HUES64 (cell line): ENCODE data around the gene HIGD1B.

Source experiments
- H3K27ac ChIP-seq: 2 replicates; pipeline ENCODE4 v1.7.0; 2013; ENCODE audit warnings: low read depth, low read length, inconsistent platforms
- H3K27me3 ChIP-seq: 2 replicates; pipeline ENCODE4 v1.6.1; 2013; ENCODE audit warnings: mild to moderate bottlenecking, low read length; ENCODE audit not compliant: insufficient read depth
- H3K36me3 ChIP-seq: 2 replicates; pipeline ENCODE4 v1.6.1; 2013; ENCODE audit warnings: mild to moderate bottlenecking, low read length; ENCODE audit not compliant: insufficient read depth
- H3K4me1 ChIP-seq: 2 replicates; pipeline ENCODE4 v1.6.1; 2013; ENCODE audit warnings: mild to moderate bottlenecking, low read length, moderate library complexity; ENCODE audit not compliant: insufficient read depth
- H3K4me3 ChIP-seq: 2 replicates; pipeline ENCODE4 v1.5.1; 2013; ENCODE audit warnings: mild to moderate bottlenecking, low read length, moderate library complexity
- H3K9ac ChIP-seq: 2 replicates; pipeline ENCODE4 v1.6.1; 2013; ENCODE audit warnings: mild to moderate bottlenecking, low read depth, low read length
- H3K9me3 ChIP-seq: 2 replicates; pipeline ENCODE4 v1.6.1; 2013; ENCODE audit warnings: low read depth, low read length; ENCODE audit not compliant: insufficient read depth
- WGBS: fragments of 150-250, 120-280 bp; methylation state at CpG from one replicate; pipeline ENCODE4 v1.1.7; 2013; ENCODE audit warnings: missing lambda C conversion rate; 5-methylcytosine and 5-hydroxymethylcytosine counted together

The HIGD1B gene

DNA sequence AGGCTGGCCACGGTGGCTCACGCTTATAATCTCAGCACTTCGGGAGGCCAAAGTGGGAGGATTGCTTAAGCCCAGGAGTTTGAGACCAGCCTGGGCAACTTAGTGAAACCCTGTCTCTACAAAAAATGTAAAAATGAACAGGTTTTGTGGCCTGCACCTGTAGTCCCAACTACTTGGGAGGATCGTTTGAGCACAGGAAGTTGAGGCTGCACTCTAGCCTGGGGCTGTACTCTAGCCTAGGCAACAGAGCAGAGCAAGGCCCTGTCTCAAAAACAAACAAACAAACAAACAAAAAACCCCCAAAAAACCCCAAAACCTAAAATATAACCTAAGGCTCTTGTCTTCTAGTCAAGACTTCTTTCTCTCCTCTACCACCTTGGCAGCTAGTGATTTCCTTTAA is 7.4 kb upstream of the HIGD1B start:
- Histone ChIP-seq H3K4me3 (no peak overlapping the region), H3K9me3 (no peaks in the 10 kb centered on the region), H3K36me3 (no peaks in the 10 kb centered on the region), H3K4me1 (peaks cover 25% of the 10 kb centered on the region; the same call in 1 of the 2 replicates), H3K9ac (no peak overlapping the region), H3K27ac (no peak overlapping the region), H3K27me3 (no peaks in the 10 kb centered on the region)
- 88% methylated on average over 4 of the region's 4 CpGs for WGBS

DNA sequence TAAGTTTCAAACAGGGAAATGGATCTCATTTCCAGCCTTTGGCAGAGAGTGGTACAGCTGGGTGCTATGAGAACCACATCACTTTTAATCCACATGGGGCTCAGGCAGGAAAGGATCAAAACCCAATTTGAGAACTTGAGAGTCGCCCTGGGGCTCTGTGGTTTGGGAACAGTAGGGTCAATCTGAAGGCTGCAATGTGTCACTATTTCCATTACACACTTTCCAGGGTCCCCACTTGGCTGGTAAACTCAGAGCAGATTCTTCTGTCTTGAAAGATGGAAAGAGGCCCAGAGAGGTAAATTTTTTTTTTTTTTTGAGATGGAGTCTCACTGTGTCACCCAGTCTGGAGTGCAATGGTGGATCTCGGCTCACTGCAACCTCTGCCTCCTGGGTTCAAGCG is 6.7 kb upstream of the HIGD1B start:
- no peak overlapping the region for H3K4me3 ChIP-seq
- WGBS, result 92% methylated on average over 3 of the region's 3 CpGs
- peaks cover 25% of the 10 kb centered on the region; the same call in 1 of the 2 replicates for H3K4me1 ChIP-seq
- no peak overlapping the region for H3K9ac ChIP-seq
- H3K36me3 ChIP-seq, result no peaks in the 10 kb centered on the region
- no peak overlapping the region for H3K27ac ChIP-seq
- H3K9me3 ChIP-seq, result no peaks in the 10 kb centered on the region
- H3K27me3 ChIP-seq, result no peaks in the 10 kb centered on the region

DNA sequence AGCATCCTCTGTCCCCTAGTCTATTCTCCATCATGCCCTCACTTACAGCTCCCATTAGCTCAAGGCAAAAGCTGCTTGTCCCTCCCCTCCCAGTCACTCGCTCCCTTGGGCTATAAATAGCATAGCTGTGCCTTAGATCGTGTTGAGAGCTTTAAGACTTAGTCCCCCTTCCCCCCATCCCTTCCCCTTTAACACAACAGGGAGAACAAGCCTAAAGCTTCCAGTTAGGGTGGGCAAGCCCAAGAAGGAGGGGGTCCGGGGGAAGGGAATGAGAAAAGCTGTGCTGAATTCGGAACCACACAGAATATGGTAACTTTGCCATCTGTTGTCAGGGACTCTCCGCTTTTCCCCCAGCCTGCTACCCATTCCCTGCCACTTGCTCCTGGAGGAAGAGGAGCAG is 4.9 kb upstream of the HIGD1B start:
- peaks cover 25% of the 10 kb centered on the region; the same call in 1 of the 2 replicates for H3K4me1 ChIP-seq

DNA sequence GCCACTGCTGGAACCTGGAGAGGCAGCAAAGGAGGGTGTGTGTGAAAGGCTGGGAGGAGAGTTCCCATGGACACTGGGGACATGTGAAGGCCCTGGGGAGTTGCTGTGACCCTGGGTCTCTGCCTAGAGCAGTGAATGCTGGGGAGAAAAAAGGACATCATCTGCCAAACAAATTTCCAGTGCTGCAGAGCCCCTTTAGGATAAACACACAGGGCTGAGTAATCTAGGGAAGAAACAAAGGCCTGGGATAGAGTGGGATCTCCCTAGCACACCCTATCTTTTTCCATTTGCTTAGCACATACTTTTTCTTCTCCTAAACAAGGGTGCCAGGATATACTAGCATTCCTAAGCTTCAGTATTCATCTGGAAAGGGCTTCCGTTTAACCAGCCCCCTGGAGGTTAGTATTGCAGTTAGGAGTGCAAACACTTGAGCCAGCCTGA is 3.3 kb upstream of the HIGD1B start:
- peak overlapping the region; percentile 54; the same call in 1 of the 2 replicates for H3K27ac ChIP-seq
- no peaks in the 10 kb centered on the region for H3K36me3 ChIP-seq
- WGBS, result 21% methylated on average over 1 of the region's 1 CpG
- H3K9me3 ChIP-seq, result no peaks in the 10 kb centered on the region
- H3K9ac ChIP-seq, result 0 out of 2 replicates have a peak overlapping the region, but pooled peaks have one; percentile 7
- H3K4me1 ChIP-seq, result peaks cover 28% of the 10 kb centered on the region; the same call in 1 of the 2 replicates
- H3K4me3 ChIP-seq, result no peak overlapping the region
- H3K27me3 ChIP-seq, result no peaks in the 10 kb centered on the region

More for the DNA sequence above, 4.9 kb upstream of the HIGD1B start:
- Histone ChIP-seq H3K9me3 (no peaks in the 10 kb centered on the region), H3K36me3 (no peaks in the 10 kb centered on the region), H3K4me3 (peak overlapping the region; percentile 37), H3K9ac (0 out of 2 replicates have a peak overlapping the region, but pooled peaks have one; percentile 22), H3K27me3 (no peaks in the 10 kb centered on the region), H3K27ac (no peak overlapping the region)
- 15% methylated on average over 5 of the region's 5 CpGs for WGBS

DNA sequence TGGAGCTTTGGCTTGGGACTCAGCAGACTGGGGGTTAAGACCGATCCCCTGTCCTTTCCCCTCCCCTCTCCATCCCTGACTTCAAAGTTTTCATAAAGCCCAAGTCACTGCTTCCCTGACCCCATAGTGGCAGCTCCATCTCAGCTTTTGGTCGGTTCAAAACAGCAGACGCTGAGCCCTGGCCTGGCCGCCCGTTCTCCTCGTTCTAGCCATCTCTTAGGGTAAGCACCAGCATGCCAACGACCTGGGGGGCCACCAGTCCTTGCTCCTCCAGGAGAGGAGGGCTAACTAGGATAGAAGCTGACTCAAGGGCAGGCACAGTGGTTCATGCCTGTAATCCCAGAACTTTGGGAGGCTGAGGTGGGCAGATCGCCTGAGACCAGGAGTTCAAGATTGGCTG is 1.5 kb upstream of the HIGD1B start:
- Histone ChIP-seq H3K36me3 (peaks cover 15% of the 10 kb centered on the region), H3K9me3 (no peaks in the 10 kb centered on the region), H3K27me3 (no peaks in the 10 kb centered on the region), H3K4me1 (peaks cover 28% of the 10 kb centered on the region; the same call in 1 of the 2 replicates), H3K27ac (no peak overlapping the region), H3K9ac (no peak overlapping the region), H3K4me3 (no peak overlapping the region)
- WGBS, result 85% methylated on average over 8 of the region's 8 CpGs

DNA sequence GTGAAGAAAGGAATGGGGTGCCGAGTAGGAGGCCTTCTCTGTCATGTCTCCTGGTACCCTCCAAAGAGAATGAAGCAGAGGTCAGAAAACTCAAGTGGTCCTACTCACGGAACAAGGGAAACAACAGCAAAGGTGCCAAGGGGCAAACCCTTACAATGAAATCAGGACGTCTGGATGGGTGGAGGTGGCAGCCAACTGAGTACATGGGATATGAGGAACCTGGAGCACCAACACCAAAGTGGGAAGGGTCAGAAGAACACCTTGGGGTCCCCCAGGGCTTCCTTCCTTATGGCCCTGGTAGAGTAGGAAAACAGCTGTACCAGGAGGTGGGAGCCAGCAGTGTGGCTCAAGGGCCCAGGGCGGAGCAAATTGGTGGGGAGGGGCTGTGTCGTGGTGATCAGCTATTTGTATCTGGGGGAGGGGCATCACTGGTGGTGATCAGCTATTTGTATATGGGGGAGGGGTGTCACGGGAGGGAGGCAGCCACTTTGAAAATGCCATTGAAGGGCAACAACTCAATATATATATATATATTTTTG is 643 bp downstream of the HIGD1B start:
- no peaks in the 10 kb centered on the region for H3K27me3 ChIP-seq
- no peak overlapping the region for H3K9ac ChIP-seq
- H3K36me3 ChIP-seq, result peaks cover 36% of the 10 kb centered on the region
- H3K27ac ChIP-seq, result no peak overlapping the region
- no peaks in the 10 kb centered on the region for H3K9me3 ChIP-seq
- H3K4me1 ChIP-seq, result peaks cover 14% of the 10 kb centered on the region; the same call in 1 of the 2 replicates
- no peak overlapping the region for H3K4me3 ChIP-seq
- 76% methylated on average over 5 of the region's 6 CpGs for WGBS

DNA sequence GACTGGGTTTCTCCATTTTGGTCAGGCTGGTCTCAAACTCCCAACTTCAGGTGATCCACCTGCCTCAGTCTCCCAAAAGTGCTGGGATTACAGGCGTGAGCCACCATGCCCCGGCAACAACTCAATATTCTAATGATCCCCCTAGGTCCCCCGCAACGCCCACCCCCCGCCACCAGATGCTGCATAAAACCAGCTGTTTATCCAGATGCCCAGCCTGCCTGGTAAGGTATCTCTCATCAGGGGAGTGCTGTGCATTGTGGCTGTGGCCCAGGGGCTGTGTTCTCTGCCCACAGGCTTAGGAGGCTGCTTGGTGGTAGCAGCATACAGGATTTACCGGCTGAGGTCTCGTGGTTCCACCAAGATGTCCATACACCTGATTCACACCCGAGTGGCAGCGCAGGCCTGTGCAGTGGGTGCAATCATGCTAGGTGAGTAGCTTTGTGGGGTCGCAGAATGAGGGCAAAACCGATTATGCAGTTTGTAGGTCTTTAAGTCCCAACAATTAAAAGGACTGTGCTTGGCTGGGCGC is 1.3 kb downstream of the HIGD1B start:
- Histone ChIP-seq H3K9me3 (no peaks in the 10 kb centered on the region), H3K27me3 (no peaks in the 10 kb centered on the region), H3K36me3 (peaks cover 43% of the 10 kb centered on the region), H3K9ac (no peak overlapping the region), H3K4me3 (no peak overlapping the region), H3K4me1 (peaks cover 11% of the 10 kb centered on the region; the same call in 1 of the 2 replicates), H3K27ac (no peak overlapping the region)
- 94% methylated on average over 12 of the region's 12 CpGs for WGBS

DNA sequence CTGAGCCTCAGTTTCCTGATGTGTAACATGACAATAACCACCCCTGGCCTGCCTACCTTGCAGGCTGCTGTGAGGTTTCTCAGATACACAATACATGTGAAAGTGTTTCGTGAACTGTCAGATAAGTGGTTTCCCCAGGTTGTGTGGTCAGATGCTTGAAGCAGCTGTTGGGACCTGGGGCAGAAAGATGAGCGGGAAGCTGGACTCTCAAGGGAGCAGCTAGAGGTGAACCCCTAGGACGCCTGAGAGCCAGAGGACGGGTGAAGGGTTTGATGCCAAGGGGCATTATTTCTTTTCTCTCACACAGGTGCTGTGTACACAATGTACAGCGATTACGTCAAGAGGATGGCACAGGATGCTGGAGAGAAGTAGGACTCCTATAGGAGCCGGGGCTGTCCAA is 2.3 kb downstream of the HIGD1B start:
- no peak overlapping the region for H3K4me3 ChIP-seq
- no peaks in the 10 kb centered on the region for H3K9me3 ChIP-seq
- H3K4me1 ChIP-seq, result 0 out of 2 replicates have a peak, but pooled peaks cover 3% of the 10 kb centered on the region
- peaks cover 53% of the 10 kb centered on the region for H3K36me3 ChIP-seq
- H3K27me3 ChIP-seq, result no peaks in the 10 kb centered on the region
- H3K9ac ChIP-seq, result no peak overlapping the region
- no peak overlapping the region for H3K27ac ChIP-seq
- 92% methylated on average over 7 of the region's 7 CpGs for WGBS

DNA sequence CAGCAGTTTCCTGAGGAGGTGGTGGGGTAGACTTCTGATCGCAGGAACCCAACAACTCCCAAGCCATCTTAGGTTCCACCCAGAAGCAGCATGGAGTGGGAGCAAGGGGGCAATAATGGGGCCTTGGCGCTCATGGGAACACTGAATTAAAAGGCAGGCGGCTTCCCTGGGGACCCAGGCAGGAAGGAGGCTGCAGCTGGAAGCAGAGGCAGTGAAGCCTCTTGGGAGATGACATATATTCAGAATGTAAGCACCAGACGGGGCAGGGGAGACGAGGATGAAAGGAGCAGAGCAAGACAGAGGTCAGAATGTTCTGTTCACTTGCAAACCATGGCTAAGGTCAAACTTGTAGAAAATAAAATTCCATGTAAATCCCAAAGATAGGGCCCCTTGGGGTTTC is 2.9 kb downstream of the HIGD1B start:
- Histone ChIP-seq H3K4me3 (no peak overlapping the region), H3K36me3 (peaks cover 58% of the 10 kb centered on the region), H3K9me3 (no peaks in the 10 kb centered on the region), H3K27me3 (no peaks in the 10 kb centered on the region), H3K27ac (no peak overlapping the region), H3K9ac (no peak overlapping the region), H3K4me1 (0 out of 2 replicates have a peak, but pooled peaks cover 3% of the 10 kb centered on the region)
- WGBS, result 94% methylated on average over 4 of the region's 5 CpGs

DNA sequence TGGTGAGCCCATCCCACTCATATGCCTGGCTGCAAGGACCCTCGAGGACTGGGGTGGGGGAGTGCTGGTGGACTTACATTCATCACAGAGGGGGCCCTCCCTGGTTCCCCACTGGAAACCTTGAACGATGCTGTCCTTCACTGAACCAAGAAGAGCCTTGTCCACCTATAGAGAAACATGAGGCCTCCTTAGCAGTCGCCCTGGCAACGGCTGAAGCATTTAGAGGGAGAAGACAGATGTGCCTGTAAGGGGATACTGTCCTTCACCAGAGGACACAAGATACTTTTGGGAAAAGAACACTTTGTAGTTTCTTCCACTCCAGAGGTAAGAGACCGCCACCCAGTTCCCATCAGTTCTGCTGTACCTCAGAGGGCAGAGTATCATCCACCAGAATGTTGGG is 6.5 kb downstream of the HIGD1B start:
- Histone ChIP-seq H3K27ac (no peak overlapping the region), H3K36me3 (peaks cover 92% of the 10 kb centered on the region), H3K4me1 (no peaks in the 10 kb centered on the region), H3K4me3 (no peak overlapping the region), H3K9me3 (no peaks in the 10 kb centered on the region), H3K9ac (no peak overlapping the region), H3K27me3 (no peaks in the 10 kb centered on the region)
- WGBS, result 95% methylated on average over 5 of the region's 5 CpGs

DNA sequence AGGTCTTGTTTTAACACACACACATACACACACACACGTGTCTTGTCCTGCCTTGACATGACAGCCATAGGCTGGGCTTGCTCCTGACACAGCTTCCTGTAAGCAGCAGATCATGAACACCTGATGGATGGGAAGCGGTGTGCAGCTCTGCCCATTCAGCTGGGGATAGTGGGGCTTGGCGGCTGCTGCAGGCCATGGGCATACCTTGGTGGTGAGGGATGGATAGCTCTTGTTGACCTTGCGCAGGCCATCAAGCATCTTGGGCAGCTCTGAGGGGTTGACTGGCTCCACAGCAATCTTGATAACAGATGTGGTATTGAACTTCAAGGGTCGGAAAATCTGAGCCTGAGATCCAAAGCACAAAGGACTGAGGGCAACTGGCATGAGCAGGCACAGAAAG is 12.0 kb downstream of the HIGD1B start:
- Histone ChIP-seq H3K4me1 (no peaks in the 10 kb centered on the region), H3K27me3 (no peaks in the 10 kb centered on the region), H3K9ac (no peak overlapping the region), H3K27ac (no peak overlapping the region), H3K4me3 (no peak overlapping the region), H3K9me3 (no peaks in the 10 kb centered on the region), H3K36me3 (peaks cover 94% of the 10 kb centered on the region)
- WGBS, result 93% methylated on average over 5 of the region's 5 CpGs
